GM12878 (cell line): ENCODE measurements around the gene PGAP6. TPM values are rescaled to one million over a fixed set of nuclear protein-coding genes. Genes with fewer than 3 reads are reported as not detected.

ENCODE experiments used
- ATAC-seq: fragments of 200-7000 bp; cut with Tn5 transposase; 3 replicates; pipeline ENCODE4 v1.9.1; 2020; ENCODE audit warnings: mild to moderate bottlenecking, moderate library complexity
- BruUV-seq: library from RNA; stranded (reverse); fragments of 400-500 nt; replicated peaks from 2 replicates; lab custom pipeline; 2021; lab: Mats Ljungman, UMichigan
- CTCF ChIA-PET: fragments of 300-600 bp; sonication (Branson Sonifier 250); formaldehyde crosslinking; extraction: SDS; loops from one replicate; lab custom pipeline; 2021; ENCODE audit warnings: inconsistent platforms; lab: Yijun Ruan, JAX
- POLR2A ChIA-PET: fragments of 350-600 bp; formaldehyde crosslinking; extraction: SDS; loops from one replicate; lab custom pipeline; 2021; ENCODE audit warnings: inconsistent platforms; lab: Charles Lee
- RAD21 ChIA-PET: fragments of 300-600 bp; sonication (Branson Sonifier 250); formaldehyde crosslinking; loops from one replicate; lab custom pipeline; 2023; ENCODE audit warnings: antibody characterized with exemption; ENCODE audit not compliant: unreplicated experiment; lab: Charles Lee
- SMC1A ChIA-PET: fragments of 300-600 bp; sonication (Branson Sonifier 250); formaldehyde crosslinking; loops from one replicate; lab custom pipeline; 2023; ENCODE audit not compliant: unreplicated experiment, uncharacterized antibody; lab: Charles Lee
- DNase-seq: peaks from one replicate; pipeline ENCODE4 v3.0.0-alpha.2; 2011; ENCODE audit warnings: low read depth, low spot score
- FAIRE-seq: peaks from 3 replicates; lab custom pipeline; 2011; peaks lifted over from hg19 to GRCh38; lab: Jason Lieb, UNC
- H2AFZ ChIP-seq: 2 replicates; pipeline ENCODE4 v1.6.0; 2011; ENCODE audit warnings: low read depth, low read length, control low read depth; ENCODE audit not compliant: control insufficient read depth
- H3K27ac ChIP-seq: 2 replicates; pipeline ENCODE4 v1.5.1; 2011; ENCODE audit warnings: control low read depth; ENCODE audit not compliant: control insufficient read depth, insufficient read depth
- H3K27me3 ChIP-seq, 2 experiments: replicated peaks in 1 of 2; 2 replicates each; pipeline versions ENCODE4 v1.6.0 to v1.6.1; 2011; ENCODE audit warnings: low read length in 1 of 2; ENCODE audit not compliant: control insufficient read depth in 2 of 2, insufficient read depth in 2 of 2
- H3K36me3 ChIP-seq, 2 experiments: 2 replicates each; pipeline ENCODE4 v1.5.1; 2011; ENCODE audit warnings: low read length in 1 of 2; ENCODE audit not compliant: control insufficient read depth in 2 of 2, insufficient read depth in 2 of 2
- H3K4me1 ChIP-seq: 2 replicates; pipeline ENCODE4 v1.6.1; 2011; ENCODE audit warnings: mild to moderate bottlenecking, low read length, moderate library complexity, mixed read lengths; ENCODE audit not compliant: control insufficient read depth, insufficient read depth
- H3K4me2 ChIP-seq: 2 replicates; pipeline ENCODE4 v1.6.0; 2011; ENCODE audit warnings: control low read depth; ENCODE audit not compliant: control insufficient read depth, insufficient read depth
- H3K4me3 ChIP-seq: fragments of 200-600 bp; sonication (generic); 2 replicates; pipeline ENCODE4 v1.5.1; 2016
- H3K79me2 ChIP-seq: 2 replicates; pipeline ENCODE4 v1.6.0; 2011; ENCODE audit warnings: low read length; ENCODE audit not compliant: control insufficient read depth, insufficient read depth
- H3K9ac ChIP-seq: 2 replicates; pipeline ENCODE4 v1.8.0; 2011; ENCODE audit warnings: low read length, control low read depth, mixed read lengths; ENCODE audit not compliant: control insufficient read depth, insufficient read depth
- H3K9me3 ChIP-seq: replicated peaks from 3 replicates; pipeline ENCODE4 v1.5.1; 2011; ENCODE audit warnings: mild to moderate bottlenecking, low read length; ENCODE audit not compliant: control insufficient read depth, insufficient read depth
- H4K20me1 ChIP-seq: 2 replicates; pipeline ENCODE4 v1.6.0; 2011; ENCODE audit not compliant: control insufficient read depth, insufficient read depth
- ASH2L ChIP-seq: fragments of 300-600, 200-600 bp; sonication (generic); IDR thresholded peaks from 2 replicates; pipeline ENCODE4 v1.6.1; 2017; ENCODE audit warnings: low read depth, mild to moderate bottlenecking, borderline replicate concordance
- ATF7 ChIP-seq: fragments of 450-650 bp; IDR thresholded peaks from 2 replicates; pipeline ENCODE4 v1.6.1; 2016; ENCODE audit warnings: low read depth, mild to moderate bottlenecking
- BACH1 ChIP-seq: fragments of 450-650 bp; IDR thresholded peaks from 2 replicates; pipeline ENCODE4 v1.6.1; 2017; ENCODE audit warnings: mild to moderate bottlenecking, borderline replicate concordance
- EED ChIP-seq: sonication (generic); IDR thresholded peaks from 2 replicates; pipeline ENCODE4 v1.6.1; 2016; ENCODE audit warnings: antibody characterized with exemption, low read depth
- EGR1 ChIP-seq, 2 experiments: IDR thresholded peaks; 1 replicate in 1 of 2; 2 replicates in 1 of 2; pipeline ENCODE4 v1.6.1; 2011 to 2012; ENCODE audit warnings: low read depth in 2 of 2, low read length in 2 of 2, borderline replicate concordance in 1 of 2, mild to moderate bottlenecking in 1 of 2, moderate library complexity in 1 of 2
- EZH2 ChIP-seq: IDR thresholded peaks from 2 replicates; pipeline ENCODE4 v1.6.1; 2012; ENCODE audit warnings: low read depth, mild to moderate bottlenecking, control low read depth, inconsistent platforms, low read length, borderline replicate concordance; ENCODE audit not compliant: control insufficient read depth
- GABPA ChIP-seq: IDR thresholded peaks from 2 replicates; pipeline ENCODE4 v1.6.1; 2014; ENCODE audit warnings: antibody characterized with exemption, low read depth, mild to moderate bottlenecking, inconsistent platforms
- GATAD2B ChIP-seq: fragments of 450-650 bp; conservative IDR thresholded peaks from 2 replicates; pipeline ENCODE4 v1.6.1; 2017; ENCODE audit warnings: low read depth, mild to moderate bottlenecking, moderate library complexity
- HDAC2 ChIP-seq: fragments of 200-600 bp; sonication (generic); IDR thresholded peaks from 2 replicates; pipeline ENCODE4 v1.6.1; 2017
- IRF4 ChIP-seq: IDR thresholded peaks from 2 replicates; pipeline ENCODE4 v1.6.1; 2011; ENCODE audit warnings: low read depth, low read length
- MTA3 ChIP-seq: IDR thresholded peaks from 2 replicates; pipeline ENCODE4 v1.6.1; 2012; ENCODE audit warnings: low read length, inconsistent platforms, borderline replicate concordance
- MXI1 ChIP-seq: fragments of 150-350 bp; IDR thresholded peaks from 2 replicates; pipeline ENCODE4 v1.6.1; 2011; ENCODE audit warnings: low read depth, mild to moderate bottlenecking, inconsistent platforms, low read length, improper control_type of control experiment
- NFIC ChIP-seq: IDR thresholded peaks from 2 replicates; pipeline ENCODE4 v1.6.1; 2012; ENCODE audit warnings: low read depth, mild to moderate bottlenecking, inconsistent platforms, low read length, moderate library complexity
- NR2C2 ChIP-seq: IDR thresholded peaks from 2 replicates; pipeline ENCODE4 v1.6.1; 2011; ENCODE audit warnings: borderline replicate concordance, low read depth; ENCODE audit not compliant: control insufficient read depth, insufficient read length
- NRF1 ChIP-seq: conservative IDR thresholded peaks from 2 replicates; pipeline ENCODE4 v1.6.1; 2011; ENCODE audit warnings: mild to moderate bottlenecking, low read depth, low read length, improper control_type of control experiment
- PML ChIP-seq: IDR thresholded peaks from 2 replicates; pipeline ENCODE4 v1.6.1; 2012; ENCODE audit warnings: low read length, inconsistent platforms
- POLR2AphosphoS5 ChIP-seq: IDR thresholded peaks from 2 replicates; pipeline ENCODE4 v1.6.1; 2011; ENCODE audit warnings: mild to moderate bottlenecking, low read length, inconsistent platforms
- STAT3 ChIP-seq: IDR thresholded peaks from 2 replicates; pipeline ENCODE4 v1.6.1; 2011; ENCODE audit warnings: low read depth, low read length, improper control_type of control experiment
- WGBS: methylation state at CpG from one replicate; pipeline ENCODE4 v1.1.6; 2016; ENCODE audit warnings: low lambda C conversion rate; ENCODE audit not compliant: insufficient replicate concordance, insufficient coverage; ENCODE audit errors: missing lambda C conversion rate; 5-methylcytosine and 5-hydroxymethylcytosine counted together
- in situ Hi-C: fragments of 300-500 bp; cut with MboI; formaldehyde crosslinking; loops from 9 replicates; pipeline ENCODE4 v1.14.3; 2018; ENCODE audit warnings: mixed read lengths
- intact Hi-C: fragments of 100-400 bp; cut with micrococcal nuclease; formaldehyde crosslinking; loops from one replicate; pipeline ENCODE4 v1.14.2; 2022; ENCODE audit not compliant: unreplicated experiment
- polyA plus RNA-seq, 11 experiments: library from polyadenylated mRNA; depleted of rRNA in 4 of 11; unstranded in 6 of 11; stranded (reverse) in 5 of 11; fragments of >200 nt; fragmentation: Nextera tagmentation in 4 of 11; fragmentation: Illumina TruSeq in 1 of 11; extraction: Ambion mirVana in 4 of 11; extraction: Trizol in 1 of 11; gene quantifications; 1 replicate in 1 of 11; 2 replicates in 10 of 11; pipeline versions ENCODE4 v1.2.1 to v1.2.3, GENCODE V29; 2011 to 2016; ENCODE audit warnings: inconsistent platforms in 2 of 11, missing spikeins in 2 of 11, low read depth in 1 of 11
- total RNA-seq, 4 experiments: library from RNA; depleted of rRNA in 3 of 4; stranded (reverse); fragments of >200 nt in 3 of 4; fragmentation: Illumina TruSeq in 1 of 4; extraction: Trizol in 1 of 4; gene quantifications; 2 replicates each; pipeline versions ENCODE4 v1.2.1 to v1.2.3, GENCODE V29; 2013 to 2021
- TF ChIP-seq, protein P1 (sequence below): fragments of 450-650 bp; IDR thresholded peaks from 2 replicates; pipeline ENCODE4 v1.6.1; 2016; ENCODE audit warnings: mild to moderate bottlenecking
- TF ChIP-seq, protein P2 (sequence below): fragments of 450-650 bp; formaldehyde crosslinking; IDR thresholded peaks from 2 replicates; pipeline ENCODE4 v1.4.0; 2020; ENCODE audit warnings: mild to moderate bottlenecking, moderate library complexity

The PGAP6 gene
- total and polyA plus RNA-seq, 10 of the 15 experiments (the other 5 are each of a cell fraction or from before 2014, with no cell fraction given): 0.76 to 48.8 (median 18.4) TPM

GRCh38 chr16:356741-357140, 25.0 kb downstream of the PGAP6 start (continued):
- no peak for TF ChIP-seq HDAC2
- TF ChIP-seq POLR2AphosphoS5: no peak
- TF ChIP-seq EZH2: no peak
- TF ChIP-seq PML: no peak
- TF ChIP-seq GABPA: no peak
- no peak for TF ChIP-seq IRF4
- no peak for TF ChIP-seq ATF7

- 42% methylated on average over 10 of the region's 10 CpGs for WGBS
- no peak for ATAC-seq
- TF ChIP-seq NFIC (no peak), MXI1 (no peak), ASH2L (no peak), BACH1 (no peak), NRF1 (no peak), EED (no peak), NR2C2 (no peak), STAT3 (no peak), GATAD2B (no peak), MTA3 (no peak), EGR1 (IDR thresholded peaks at IDR 0.05; ENCODE audit: borderline replicate concordance in 1 of 2, low read depth in 2 of 2, low read length in 2 of 2) (no peak)
- TF ChIP-seq, protein P1, sequence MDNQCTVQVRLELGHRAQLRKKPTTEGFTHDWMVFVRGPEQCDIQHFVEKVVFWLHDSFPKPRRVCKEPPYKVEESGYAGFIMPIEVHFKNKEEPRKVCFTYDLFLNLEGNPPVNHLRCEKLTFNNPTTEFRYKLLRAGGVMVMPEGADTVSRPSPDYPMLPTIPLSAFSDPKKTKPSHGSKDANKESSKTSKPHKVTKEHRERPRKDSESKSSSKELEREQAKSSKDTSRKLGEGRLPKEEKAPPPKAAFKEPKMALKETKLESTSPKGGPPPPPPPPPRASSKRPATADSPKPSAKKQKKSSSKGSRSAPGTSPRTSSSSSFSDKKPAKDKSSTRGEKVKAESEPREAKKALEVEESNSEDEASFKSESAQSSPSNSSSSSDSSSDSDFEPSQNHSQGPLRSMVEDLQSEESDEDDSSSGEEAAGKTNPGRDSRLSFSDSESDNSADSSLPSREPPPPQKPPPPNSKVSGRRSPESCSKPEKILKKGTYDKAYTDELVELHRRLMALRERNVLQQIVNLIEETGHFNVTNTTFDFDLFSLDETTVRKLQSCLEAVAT: no peak
- TF ChIP-seq, protein P2, sequence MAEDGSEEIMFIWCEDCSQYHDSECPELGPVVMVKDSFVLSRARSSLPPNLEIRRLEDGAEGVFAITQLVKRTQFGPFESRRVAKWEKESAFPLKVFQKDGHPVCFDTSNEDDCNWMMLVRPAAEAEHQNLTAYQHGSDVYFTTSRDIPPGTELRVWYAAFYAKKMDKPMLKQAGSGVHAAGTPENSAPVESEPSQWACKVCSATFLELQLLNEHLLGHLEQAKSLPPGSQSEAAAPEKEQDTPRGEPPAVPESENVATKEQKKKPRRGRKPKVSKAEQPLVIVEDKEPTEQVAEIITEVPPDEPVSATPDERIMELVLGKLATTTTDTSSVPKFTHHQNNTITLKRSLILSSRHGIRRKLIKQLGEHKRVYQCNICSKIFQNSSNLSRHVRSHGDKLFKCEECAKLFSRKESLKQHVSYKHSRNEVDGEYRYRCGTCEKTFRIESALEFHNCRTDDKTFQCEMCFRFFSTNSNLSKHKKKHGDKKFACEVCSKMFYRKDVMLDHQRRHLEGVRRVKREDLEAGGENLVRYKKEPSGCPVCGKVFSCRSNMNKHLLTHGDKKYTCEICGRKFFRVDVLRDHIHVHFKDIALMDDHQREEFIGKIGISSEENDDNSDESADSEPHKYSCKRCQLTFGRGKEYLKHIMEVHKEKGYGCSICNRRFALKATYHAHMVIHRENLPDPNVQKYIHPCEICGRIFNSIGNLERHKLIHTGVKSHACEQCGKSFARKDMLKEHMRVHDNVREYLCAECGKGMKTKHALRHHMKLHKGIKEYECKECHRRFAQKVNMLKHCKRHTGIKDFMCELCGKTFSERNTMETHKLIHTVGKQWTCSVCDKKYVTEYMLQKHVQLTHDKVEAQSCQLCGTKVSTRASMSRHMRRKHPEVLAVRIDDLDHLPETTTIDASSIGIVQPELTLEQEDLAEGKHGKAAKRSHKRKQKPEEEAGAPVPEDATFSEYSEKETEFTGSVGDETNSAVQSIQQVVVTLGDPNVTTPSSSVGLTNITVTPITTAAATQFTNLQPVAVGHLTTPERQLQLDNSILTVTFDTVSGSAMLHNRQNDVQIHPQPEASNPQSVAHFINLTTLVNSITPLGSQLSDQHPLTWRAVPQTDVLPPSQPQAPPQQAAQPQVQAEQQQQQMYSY (CRISPR knock-in tag): no peak
Measured at GRCh38 chr16:354971-355461, 26.8 kb downstream of the PGAP6 start.

More at GRCh38 chr16:354971-355461, 26.8 kb downstream of the PGAP6 start:
- Histone ChIP-seq H3K27ac (no peak overlapping the region), H3K4me3 (no peak overlapping the region), H4K20me1 (no peaks in the 10 kb centered on the region), H3K9me3 (no peaks in the 10 kb centered on the region), H3K9ac (no peak overlapping the region), H2AFZ (no peak overlapping the region), H3K4me1 (0 out of 2 replicates have a peak, but pooled peaks cover 2% of the 10 kb centered on the region), H3K4me2 (no peak overlapping the region), H3K79me2 (peaks cover 13% of the 10 kb centered on the region), H3K27me3 (no peaks in the 10 kb centered on the region), H3K36me3 (no peaks in the 10 kb centered on the region)
- in situ Hi-C loops: no loop called here
- intact Hi-C loops: no loop called here
- BruUV-seq: no TSS peak
- ChIA-PET RAD21 (no interaction called here), CTCF (no interaction called here), POLR2A (no interaction called here), SMC1A (no interaction called here)
- DNase-seq (no peak), FAIRE-seq (no peak)
